ENCODE data around the gene S100A14. TPM values are rescaled to one million over a fixed set of nuclear protein-coding genes. Genes with fewer than 3 reads are reported as not detected.

The S100A14 gene
- total and polyA plus RNA-seq, 2 of the 4 experiments (the other 2 are of a cell fraction) = 0.10 TPM; not detected in 1

DNA sequence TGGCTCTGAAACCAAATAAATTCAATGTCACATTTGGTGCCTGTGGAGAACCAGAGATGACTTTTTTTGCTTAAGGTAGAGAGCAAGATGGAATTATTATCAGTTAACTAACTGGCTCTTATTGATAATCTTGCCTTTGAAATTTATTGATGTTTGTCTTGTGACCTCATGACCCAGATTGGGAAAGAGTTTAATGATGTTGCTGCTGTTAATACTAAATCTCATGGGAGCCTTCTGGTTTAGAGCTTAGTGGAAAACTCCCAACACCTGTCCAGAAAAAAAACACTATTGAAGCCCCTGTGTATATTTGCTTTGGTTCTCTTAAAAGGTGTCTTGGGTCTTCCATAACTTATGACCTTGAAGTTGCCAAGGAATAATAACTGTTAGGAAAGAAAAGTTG lies 27.7 kb upstream of the S100A14 start:
- Histone ChIP-seq H2BK120ac (ENCODE audit: low read depth, low read length) (no peak overlapping the region), H3K79me1 (ENCODE audit: low read depth in 1 of 2, low read length in 2 of 2) (peaks cover 23 to 62% of the 10 kb centered on the region in 2 experiments), H3K4me1 (ENCODE audit: control insufficient read depth, insufficient read depth, low read length) (no peaks in the 10 kb centered on the region), H4K5ac (ENCODE audit: low read depth, low read length) (no peak overlapping the region), H3K36me3 (ENCODE audit: control insufficient read depth, insufficient read depth, low read length) (peaks cover 53% of the 10 kb centered on the region), H3K27me3 (ENCODE audit: control insufficient read depth, insufficient read depth, low read length) (no peaks in the 10 kb centered on the region), H3K9me1 (ENCODE audit: insufficient read depth, low read length) (peaks cover 5% of the 10 kb centered on the region), H2BK15ac (ENCODE audit: low read depth, low read length) (no peak overlapping the region), H3K9ac (ENCODE audit: low read depth, low read length) (no peak overlapping the region), H3K27ac (ENCODE audit: insufficient read depth, low read length) (no peak overlapping the region), H3K4me2 (ENCODE audit: low read depth, low read length) (no peak overlapping the region), H2AFZ (replicated peaks; ENCODE audit: low read length, poor library complexity) (no peak overlapping the region), H2BK5ac (ENCODE audit: low read depth, low read length, poor library complexity, severe bottlenecking) (no peak overlapping the region), H3K4me3 (ENCODE audit: insufficient read depth, low read depth, low read length) (no peak overlapping the region), H3K18ac (ENCODE audit: low read depth, low read length) (no peak overlapping the region), H4K20me1 (ENCODE audit: insufficient read depth, low read length) (peaks cover 16% of the 10 kb centered on the region), H3K56ac (ENCODE audit: extremely low read depth, insufficient read depth, low read length) (no peak overlapping the region), H2BK20ac (ENCODE audit: low read depth, low read length) (no peak overlapping the region), H2AK5ac (ENCODE audit: low read depth, low read length) (no peak overlapping the region), H4K91ac (ENCODE audit: insufficient read depth, low read depth, low read length) (no peak overlapping the region), H4K8ac (ENCODE audit: low read depth in 2 of 2, low read length in 2 of 2) (no peak overlapping the region), H3K4ac (ENCODE audit: low read depth, low read length) (no peak overlapping the region), H3K23ac (ENCODE audit: low read depth, low read length) (no peak overlapping the region), H3K9me3 (ENCODE audit: control insufficient read depth, insufficient read depth, low read length) (no peaks in the 10 kb centered on the region), H2AK9ac (replicated peaks; ENCODE audit: low read depth, low read length, poor library complexity) (no peak overlapping the region), H3K14ac (replicated peaks; ENCODE audit: low read depth, low read length) (no peak overlapping the region)
- no peak for TF ChIP-seq POLR2A (IDR thresholded peaks at IDR 0.05; ENCODE audit: low read depth, low read length)
- TF ChIP-seq RCOR1 (IDR thresholded peaks at IDR 0.05; ENCODE audit: insufficient replicate concordance, low read length) = no peak
- no peak for TF ChIP-seq MXI1 (IDR thresholded peaks at IDR 0.05; ENCODE audit: borderline replicate concordance, low read depth, low read length)
- no peak for TF ChIP-seq CHD1 (IDR thresholded peaks at IDR 0.05; ENCODE audit: low read depth, low read length)
- TF ChIP-seq, protein P1, sequence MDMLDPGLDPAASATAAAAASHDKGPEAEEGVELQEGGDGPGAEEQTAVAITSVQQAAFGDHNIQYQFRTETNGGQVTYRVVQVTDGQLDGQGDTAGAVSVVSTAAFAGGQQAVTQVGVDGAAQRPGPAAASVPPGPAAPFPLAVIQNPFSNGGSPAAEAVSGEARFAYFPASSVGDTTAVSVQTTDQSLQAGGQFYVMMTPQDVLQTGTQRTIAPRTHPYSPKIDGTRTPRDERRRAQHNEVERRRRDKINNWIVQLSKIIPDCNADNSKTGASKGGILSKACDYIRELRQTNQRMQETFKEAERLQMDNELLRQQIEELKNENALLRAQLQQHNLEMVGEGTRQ (IDR thresholded peaks at IDR 0.05; ENCODE audit: low read depth, low read length) = no peak
- TF ChIP-seq, protein P2, sequence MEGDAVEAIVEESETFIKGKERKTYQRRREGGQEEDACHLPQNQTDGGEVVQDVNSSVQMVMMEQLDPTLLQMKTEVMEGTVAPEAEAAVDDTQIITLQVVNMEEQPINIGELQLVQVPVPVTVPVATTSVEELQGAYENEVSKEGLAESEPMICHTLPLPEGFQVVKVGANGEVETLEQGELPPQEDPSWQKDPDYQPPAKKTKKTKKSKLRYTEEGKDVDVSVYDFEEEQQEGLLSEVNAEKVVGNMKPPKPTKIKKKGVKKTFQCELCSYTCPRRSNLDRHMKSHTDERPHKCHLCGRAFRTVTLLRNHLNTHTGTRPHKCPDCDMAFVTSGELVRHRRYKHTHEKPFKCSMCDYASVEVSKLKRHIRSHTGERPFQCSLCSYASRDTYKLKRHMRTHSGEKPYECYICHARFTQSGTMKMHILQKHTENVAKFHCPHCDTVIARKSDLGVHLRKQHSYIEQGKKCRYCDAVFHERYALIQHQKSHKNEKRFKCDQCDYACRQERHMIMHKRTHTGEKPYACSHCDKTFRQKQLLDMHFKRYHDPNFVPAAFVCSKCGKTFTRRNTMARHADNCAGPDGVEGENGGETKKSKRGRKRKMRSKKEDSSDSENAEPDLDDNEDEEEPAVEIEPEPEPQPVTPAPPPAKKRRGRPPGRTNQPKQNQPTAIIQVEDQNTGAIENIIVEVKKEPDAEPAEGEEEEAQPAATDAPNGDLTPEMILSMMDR (conservative IDR thresholded peaks at IDR 0.05; ENCODE audit: low read depth, low read length) = no peak
- TF ChIP-seq NFE2L2 (IDR thresholded peaks at IDR 0.05; ENCODE audit: low read depth, low read length) = no peak
- TF ChIP-seq BHLHE40 (IDR thresholded peaks at IDR 0.05; ENCODE audit: low read depth, low read length) = no peak
- TF ChIP-seq, protein P3, sequence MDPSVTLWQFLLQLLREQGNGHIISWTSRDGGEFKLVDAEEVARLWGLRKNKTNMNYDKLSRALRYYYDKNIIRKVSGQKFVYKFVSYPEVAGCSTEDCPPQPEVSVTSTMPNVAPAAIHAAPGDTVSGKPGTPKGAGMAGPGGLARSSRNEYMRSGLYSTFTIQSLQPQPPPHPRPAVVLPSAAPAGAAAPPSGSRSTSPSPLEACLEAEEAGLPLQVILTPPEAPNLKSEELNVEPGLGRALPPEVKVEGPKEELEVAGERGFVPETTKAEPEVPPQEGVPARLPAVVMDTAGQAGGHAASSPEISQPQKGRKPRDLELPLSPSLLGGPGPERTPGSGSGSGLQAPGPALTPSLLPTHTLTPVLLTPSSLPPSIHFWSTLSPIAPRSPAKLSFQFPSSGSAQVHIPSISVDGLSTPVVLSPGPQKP (IDR thresholded peaks at IDR 0.05; ENCODE audit: borderline replicate concordance, low read depth, low read length) = no peak
- no peak for TF ChIP-seq FOS (IDR thresholded peaks at IDR 0.05; ENCODE audit: low read depth, low read length)
- no peak for TF ChIP-seq CEBPB (IDR thresholded peaks at IDR 0.05; ENCODE audit: low read depth, low read length)
- no peak for TF ChIP-seq RAD21 (IDR thresholded peaks at IDR 0.05; ENCODE audit: low read length)
- in situ Hi-C loops (cut with MboI; ENCODE audit: low sequenced_read_pairs) (loop anchor here (10.0 kb wide), 1 partner anchor 129 kb away; no protein-coding TSS in a partner anchor), intact Hi-C loops (cut with micrococcal nuclease) (no loop called here), dilution Hi-C loops (cut with HindIII; ENCODE audit: low sequenced_read_pairs, unreplicated experiment) (no loop called here)
- ATAC-seq (ENCODE audit: low read depth) (no peak), DNase-seq (no peak)
- no TSS peak for BruUV-seq (replicated peaks)
- ChIA-PET CTCF (interaction anchor here (0.8 to 1.5 kb wide), 3 partner anchors 16 to 111 kb away, joined by 3 to 7 read pairs (median 3); partner anchors contain the start of gene S100A13), POLR2A (ENCODE audit: unreplicated experiment) (interaction anchor here (3.3 kb wide), 1 partner anchor 10 kb away, joined by 14 read pairs; the partner anchor contains the start of gene CHTOP)
